CD4-positive, alpha-beta T cell treated with Interleukin-12 subunit alpha and Interleukin-12 subunit beta, for 1 hour (primary cell): ENCODE results near the gene CD300LD.
A peak's percentile ranks its signal among the peaks of the same experiment; 100 is the strongest.
"Not testable (repeated sequence)": the region's sequence is repeated elsewhere in the genome, so short reads cannot be mapped to it uniquely, and the experiment has no call there.

Source experiments
- DNase-seq: peaks from one replicate; pipeline ENCODE4 v3.0.0-alpha.2; 2020

The CD300LD gene

GRCh38 chr17:74569020-74570003 is 22.8 kb downstream of the CD300LD start:
- DNase-seq = peak; percentile 18

GRCh38 chr17:74568106-74568873 is 23.8 kb downstream of the CD300LD start:
- no peak for DNase-seq

GRCh38 chr17:74567397-74567796 is 24.7 kb downstream of the CD300LD start, which contains the start of gene CD300H:
Gene CD300H, minus strand, starts transcription at chr17:74567509.
- no peak for DNase-seq

DNA sequence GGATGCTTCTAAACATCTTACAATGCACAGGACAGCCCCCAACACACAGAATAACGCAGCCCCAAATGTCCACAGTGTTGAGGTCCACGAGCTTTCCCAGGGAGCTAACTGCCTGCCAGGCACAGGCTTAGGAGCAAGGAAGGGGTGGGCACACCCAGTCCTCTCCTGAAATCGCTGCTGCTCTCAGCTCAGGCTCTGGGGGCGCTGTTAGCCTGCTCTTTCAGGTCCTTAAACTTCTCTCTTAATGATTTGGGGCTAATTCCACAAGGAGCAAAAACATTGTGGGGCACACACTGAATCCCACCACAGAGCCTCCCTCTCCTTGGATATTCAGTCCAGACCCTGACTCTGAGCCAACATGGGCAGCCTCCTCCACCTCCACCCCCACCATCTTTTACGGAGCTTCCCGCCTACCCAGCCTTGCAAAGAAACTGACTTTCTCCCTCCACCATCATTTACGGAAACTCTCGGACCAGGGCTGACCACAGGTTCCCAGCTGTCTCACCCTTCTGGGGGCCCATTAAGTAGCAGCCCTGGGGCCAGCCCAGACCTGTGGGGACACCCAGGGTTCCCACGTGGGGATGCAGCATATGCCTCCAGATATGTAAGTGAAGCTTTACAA is 25.8 kb downstream of the CD300LD start:
- peak; percentile 23 for DNase-seq

- DNase-seq = no peak
Observed at GRCh38 chr17:74565126-74565525, 27.0 kb downstream of the CD300LD start.

DNA sequence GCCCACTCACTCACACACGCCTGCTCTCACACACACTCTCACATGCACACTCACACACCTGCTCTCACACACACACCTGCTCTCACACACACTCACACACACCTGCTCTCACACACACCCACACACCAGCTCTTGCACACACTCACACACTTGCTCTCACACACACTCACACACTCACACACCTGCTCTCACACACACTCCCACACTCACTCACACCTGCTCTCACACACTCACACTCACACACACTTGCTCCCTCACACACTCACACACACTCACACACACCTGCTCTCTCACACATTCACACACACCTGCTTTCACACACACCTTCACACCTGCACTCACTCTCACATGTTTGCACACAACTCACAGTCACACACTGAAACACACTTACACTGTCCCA is 28.7 kb downstream of the CD300LD start:
- DNase-seq = no peak

DNA sequence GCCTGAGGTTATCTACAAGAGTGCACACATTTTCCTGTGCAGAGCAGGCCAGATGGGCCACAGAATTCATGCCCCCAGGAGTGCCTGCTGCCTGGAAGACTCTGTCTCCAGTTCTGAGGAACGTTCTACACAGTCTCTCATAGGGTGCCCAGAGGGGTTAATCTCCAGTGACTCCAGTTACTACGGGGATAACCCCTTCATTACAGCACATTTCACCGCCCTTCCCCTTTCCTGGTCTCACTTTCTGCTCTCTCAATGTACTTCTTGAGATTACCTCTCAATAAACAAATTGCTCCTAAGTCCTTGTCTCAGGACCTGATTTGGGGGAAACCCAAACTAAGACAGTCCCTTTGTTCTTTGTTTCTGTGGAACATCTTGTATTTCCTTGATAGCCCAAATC is 30.5 kb downstream of the CD300LD start:
- DNase-seq = no peak

DNA sequence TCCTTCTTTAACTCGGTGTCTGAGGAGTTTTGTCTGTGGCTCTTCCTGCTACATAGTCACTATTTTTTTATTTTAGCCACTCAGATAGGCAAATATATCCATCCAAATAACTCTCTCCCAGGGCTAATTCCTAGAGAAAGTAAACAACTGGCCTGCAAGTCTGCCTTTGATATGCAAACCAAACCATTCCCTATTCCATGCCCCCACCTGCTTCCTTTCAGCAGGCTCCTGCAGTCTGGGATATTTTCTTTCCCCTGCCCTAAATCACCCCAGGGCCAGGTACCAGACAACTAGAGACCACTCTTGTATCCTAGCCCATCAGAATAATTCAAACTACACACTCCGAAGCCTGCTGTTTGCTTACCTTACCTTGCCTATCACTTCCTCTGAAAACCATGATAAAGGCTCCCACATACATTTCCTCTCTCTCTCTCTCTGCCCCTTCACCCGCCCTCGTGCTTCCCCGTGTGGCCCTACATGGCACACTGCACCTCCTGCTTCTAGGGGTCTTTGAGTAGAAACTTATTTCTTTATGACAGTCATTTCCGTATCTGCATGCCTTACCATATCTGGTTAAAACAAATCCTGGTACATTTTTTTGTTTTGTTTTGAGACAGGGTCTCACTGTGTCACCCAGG is 33.1 kb downstream of the CD300LD start:
- DNase-seq = no peak

GRCh38 chr17:74558402-74558801 is 33.7 kb downstream of the CD300LD start:
- not testable (repeated sequence) for DNase-seq

DNA sequence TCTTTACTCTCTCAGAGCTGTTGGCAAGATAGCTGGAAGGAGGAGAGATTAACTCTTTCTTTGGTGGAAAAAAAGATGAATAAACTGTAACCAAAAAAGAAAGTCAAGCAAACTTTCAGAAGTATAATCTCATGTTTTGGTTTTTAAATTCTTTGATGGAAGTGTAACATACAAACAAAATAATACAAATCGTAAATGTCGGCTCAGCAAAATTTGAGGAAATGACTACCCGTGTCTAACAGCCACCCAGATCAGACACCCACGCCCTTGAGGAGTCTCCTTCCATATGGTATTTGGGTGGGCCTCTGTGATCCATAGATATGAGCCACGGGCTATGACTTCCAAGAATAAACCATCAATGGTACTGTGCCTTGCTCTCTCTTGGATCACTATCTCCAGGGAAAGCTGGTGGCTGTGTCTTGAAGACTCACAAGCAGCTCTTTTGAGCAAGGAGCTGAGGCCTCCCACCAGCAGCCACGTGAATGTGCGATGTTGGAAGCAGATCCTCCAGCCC is 36.6 kb downstream of the CD300LD start:
- no peak for DNase-seq

DNA sequence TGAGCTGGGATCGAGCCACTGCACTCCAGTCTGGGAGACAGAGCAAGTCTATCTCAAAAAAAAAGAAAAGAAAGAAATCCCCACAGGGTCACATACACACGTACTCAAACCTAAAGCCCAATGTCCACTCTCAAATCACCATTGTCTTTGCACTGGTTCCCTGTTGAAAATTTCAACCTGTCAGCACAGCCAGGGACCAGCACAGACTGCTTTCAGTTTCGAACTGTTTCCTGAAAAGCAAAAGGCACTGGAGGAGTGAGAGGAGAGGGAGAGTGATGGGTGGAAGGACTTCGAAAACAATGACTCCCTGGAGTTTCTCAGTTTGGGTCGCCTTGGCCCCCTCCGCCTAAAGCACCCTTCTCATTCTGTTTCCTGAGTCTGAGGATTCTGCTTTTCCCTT is 37.2 kb downstream of the CD300LD start:
- DNase-seq = no peak

DNA sequence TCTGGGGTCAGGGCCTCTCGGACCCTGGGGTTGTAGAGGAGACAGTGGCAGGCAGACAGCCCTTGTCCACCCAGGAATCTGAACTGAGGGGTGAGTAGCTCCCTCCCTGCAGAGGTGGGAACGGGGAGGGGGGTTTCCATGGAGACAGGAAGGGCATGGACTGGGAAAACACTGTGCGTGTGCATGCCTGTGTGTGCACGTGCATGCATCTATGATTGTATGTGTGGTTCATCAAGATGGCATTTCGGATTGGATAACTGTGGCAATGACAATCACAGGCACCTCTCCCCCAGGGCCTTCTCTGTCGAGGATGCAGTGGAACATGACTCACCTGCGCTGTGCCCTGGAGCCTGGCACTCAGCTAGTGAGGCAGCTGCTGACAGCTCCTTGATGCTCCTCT is 40.0 kb downstream of the CD300LD start:
- DNase-seq = no peak

DNA sequence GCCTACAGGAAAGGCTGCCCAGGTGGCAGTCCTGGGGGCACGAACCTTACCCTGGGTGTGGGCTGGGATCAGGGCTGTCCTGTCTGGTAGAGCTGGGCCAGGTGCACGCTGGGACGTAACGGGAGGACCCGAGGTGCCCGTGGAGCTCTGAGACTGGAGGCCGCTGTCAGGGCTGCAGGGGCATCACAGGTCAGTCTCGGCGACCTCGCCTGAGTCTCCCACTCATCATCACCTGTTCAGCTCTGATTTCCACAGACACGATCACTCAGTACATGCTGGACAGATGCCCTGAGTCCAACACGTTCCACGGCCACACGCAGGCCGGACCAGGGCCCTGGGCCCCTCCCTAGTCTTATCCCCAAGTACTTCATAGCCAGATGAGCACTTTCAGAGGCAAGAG is 41.5 kb downstream of the CD300LD start:
- DNase-seq = no peak

DNA sequence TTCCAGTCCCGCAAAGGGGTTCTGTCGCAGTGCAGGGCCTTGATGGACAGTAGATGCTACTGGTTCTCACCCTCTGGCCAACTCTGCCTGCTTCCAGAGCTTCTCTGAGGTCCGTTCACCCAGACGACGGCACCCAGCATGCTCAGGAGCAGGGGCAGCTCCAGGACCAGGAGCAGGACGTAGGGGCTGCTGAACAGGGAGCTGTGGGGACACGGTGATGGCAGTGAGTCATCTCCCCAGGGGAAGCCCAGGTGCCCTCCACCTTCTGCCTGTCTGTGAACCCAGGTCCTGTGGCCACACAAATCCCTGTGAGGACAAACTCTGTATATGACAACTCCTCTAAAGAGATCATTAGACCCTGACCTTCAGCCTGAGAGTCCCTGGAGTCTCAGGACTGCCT is 42.7 kb downstream of the CD300LD start:
- DNase-seq = no peak

DNA sequence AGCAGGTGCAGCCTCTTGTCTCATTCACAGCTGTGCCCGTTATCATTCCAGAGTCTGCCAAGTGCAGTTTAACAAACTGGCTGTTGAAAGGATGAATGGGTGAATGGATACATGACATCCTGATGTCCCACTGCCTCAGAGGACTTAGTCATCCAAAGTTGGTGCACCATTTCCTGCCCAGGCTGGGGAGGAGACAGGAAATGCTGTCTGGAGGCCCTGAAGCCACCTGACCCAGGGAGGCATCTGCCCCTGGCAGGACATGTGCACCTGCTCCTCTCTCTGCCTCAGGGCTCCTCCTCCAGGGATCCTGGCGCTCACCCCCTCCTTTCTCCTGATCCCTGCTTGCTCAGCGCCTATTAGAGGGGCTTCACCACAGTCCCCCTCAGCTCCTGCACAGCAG is 44.3 kb downstream of the CD300LD start:
- DNase-seq = no peak

DNA sequence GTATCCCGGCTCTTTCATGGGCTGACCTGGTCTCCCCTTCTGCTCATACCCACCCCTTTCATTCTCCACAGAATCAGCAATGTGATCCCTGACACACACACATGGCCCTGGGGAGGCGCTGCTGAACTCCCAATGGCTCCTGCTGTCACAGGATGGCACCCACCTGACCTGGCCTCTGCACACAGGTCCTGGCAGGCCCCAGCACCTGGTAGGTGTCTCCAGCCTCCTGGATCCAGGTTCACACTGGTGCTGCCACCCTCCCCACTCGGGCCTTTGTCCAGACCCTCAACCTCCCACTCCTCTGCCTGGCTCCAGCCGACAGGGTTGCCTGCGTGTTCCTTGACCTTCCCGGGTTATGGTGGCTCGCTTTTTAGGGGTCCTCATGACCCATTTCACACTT is 44.8 kb downstream of the CD300LD start:
- DNase-seq = no peak

- no peak for DNase-seq
Observed at GRCh38 chr17:74546586-74546985, 45.5 kb downstream of the CD300LD start.

DNA sequence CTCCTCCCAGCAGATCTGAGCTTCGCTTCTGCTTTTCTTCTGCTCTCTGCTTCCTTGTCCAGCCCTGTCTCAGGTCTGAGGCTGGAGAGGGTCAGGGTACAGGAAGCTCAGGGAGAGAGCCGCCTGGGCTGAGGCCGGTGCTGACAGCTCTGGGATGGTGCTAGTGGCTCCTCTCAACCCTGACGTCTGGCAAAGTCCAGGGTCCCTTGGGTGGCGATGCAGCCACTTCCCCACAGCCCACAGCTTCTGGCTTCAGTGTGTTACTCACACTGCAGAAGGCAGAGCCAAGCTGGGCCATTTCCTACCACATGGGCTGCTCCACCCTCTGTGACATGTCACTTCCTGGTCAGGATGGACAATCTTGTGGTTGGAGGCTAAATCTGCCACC is 46.2 kb downstream of the CD300LD start, which contains the start of gene CD300C:
CD300C (minus strand) TSS at position 273 of the 388 bp plus-strand sequence. CDS start 333 bp downstream, outside the sequence.
- DNase-seq = peak; percentile 20

DNA sequence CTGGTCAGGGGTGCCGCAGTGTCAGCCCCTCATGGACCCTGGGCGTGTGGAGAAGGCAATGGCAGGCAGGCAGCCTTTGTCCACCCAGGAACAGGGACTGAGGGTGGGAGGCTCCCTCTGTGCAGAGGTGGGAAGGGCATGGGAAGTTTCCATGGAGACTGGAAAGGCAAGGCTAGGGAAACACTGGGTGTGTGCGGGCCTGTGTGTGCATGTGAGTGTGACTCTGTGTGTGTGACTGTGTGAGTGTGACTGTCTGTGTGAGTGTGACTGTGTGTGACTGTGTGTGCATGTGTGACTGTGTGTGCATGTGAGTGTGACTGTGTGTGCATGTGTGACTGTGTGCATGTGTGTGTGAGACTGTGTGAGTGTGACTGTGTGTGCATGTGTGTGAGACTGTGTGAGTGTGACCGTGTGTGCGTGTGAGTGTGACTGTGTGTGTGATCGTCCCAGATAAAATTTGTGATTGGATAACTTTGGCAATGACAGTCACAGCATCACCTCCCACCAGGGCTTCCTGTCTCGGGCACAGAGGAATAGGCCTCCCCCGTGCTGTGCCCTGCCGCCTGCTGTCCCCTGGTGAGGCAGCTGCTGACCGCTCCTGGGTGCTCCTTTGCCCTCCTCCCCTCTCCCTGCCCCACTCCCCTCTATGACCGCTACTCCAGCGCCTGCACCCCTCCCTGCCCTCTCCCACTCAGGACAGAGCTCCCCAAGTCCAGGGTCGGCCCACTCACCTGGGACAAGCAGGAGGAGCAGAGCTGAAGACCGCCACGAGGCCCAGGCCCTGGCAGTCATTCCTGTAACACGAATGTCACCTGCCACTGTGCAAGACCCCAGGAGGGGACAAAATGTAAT is 46.9 kb downstream of the CD300LD start:
- no peak for DNase-seq

DNA sequence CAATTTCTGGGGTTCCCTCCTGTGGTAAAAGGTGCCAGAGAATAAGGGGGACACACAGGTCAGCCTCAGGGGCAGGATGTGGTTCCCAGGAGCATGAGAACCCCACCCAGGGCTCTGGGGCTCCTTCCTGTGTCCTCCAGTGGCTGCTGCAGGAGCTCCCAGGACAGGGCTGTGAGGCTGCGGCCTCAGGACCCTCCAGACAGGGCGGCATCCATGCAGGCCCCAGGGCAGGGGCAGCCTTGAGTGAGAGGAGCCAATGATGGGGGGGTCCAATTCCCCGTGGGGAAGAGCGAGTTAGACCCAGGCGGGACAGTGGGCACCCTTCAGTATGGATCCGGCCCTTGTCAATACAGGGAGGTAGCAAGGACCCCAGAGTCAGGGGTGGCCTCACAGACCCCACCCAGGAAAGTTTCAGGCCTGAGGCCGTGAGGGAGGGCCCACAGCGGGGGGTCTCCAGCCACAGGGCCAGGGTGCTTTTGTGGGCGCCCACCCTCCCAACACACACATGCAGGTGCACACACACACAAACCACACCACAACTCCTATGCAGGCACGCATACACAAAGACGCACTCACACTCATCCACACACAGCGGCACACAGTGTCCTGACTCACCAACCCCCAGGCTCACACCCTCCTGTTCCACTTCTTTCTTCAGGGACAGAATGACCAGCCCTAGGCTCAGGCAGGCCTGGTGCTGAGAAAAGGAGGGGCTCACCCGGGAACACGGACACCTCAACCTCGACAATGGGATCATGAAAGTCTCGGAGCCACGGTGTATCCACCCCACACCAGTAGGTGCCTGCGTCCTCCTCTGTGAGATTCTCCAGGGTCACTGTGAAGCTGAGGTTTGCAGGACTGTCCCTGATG is 48.0 kb downstream of the CD300LD start:
- DNase-seq = no peak

GRCh38 chr17:74543406-74543805 is 48.7 kb downstream of the CD300LD start:
- DNase-seq = no peak
